Neural crest cell (in vitro differentiated cells): Measurements from ENCODE around the gene ARMC8. TPM values are rescaled to one million over a fixed set of nuclear protein-coding genes. Genes with fewer than 3 reads are reported as not detected.

Experiments
- DNase-seq: peaks from one replicate; pipeline ENCODE4 v3.0.0; 2021; ENCODE audit warnings: low read depth, mixed read lengths, low spot score
- H3K27ac Mint-ChIP-seq: one replicate; pipeline ENCODE4 v1.8.0; 2021; ENCODE audit warnings: mild to moderate bottlenecking, mixed read lengths; ENCODE audit not compliant: unreplicated experiment
- H3K27me3 Mint-ChIP-seq: 2 replicates; pipeline ENCODE4 v1.8.0; 2021; ENCODE audit warnings: low read depth, mild to moderate bottlenecking, mixed read lengths
- H3K36me3 Mint-ChIP-seq: 2 replicates; pipeline ENCODE4 v1.8.0; 2021; ENCODE audit warnings: low read depth, mild to moderate bottlenecking, mixed read lengths
- H3K4me1 Mint-ChIP-seq: 2 replicates; pipeline ENCODE4 v1.8.0; 2021; ENCODE audit warnings: mixed read lengths
- H3K4me3 Mint-ChIP-seq: one replicate; pipeline ENCODE4 v1.8.0; 2021; ENCODE audit warnings: mild to moderate bottlenecking, mixed read lengths
- H3K9me3 Mint-ChIP-seq: 2 replicates; pipeline ENCODE4 v1.8.0; 2021; ENCODE audit warnings: mixed read lengths
- CTCF ChIP-seq: fragments of 200-600 bp; sonication (generic); conservative IDR thresholded peaks from 2 replicates; pipeline ENCODE4 v1.5.0; 2021; ENCODE audit warnings: antibody characterized with exemption, mild to moderate bottlenecking
- total RNA-seq: library from RNA; stranded (reverse); gene quantifications from 2 replicates; pipeline ENCODE4 v1.2.1, GENCODE V29; 2021

ARMC8 gene
- total RNA-seq, 1 donor from 2014 or later: 40.0 TPM

GRCh38 chr3:138332472-138333073, 145.5 kb downstream of the ARMC8 start:
- Mint-ChIP-seq H3K27ac (no peak overlapping the region), H3K9me3 (no peaks in the 10 kb centered on the region), H3K27me3 (peaks cover 19% of the 10 kb centered on the region), H3K36me3 (no peaks in the 10 kb centered on the region), H3K4me1 (peaks cover 16% of the 10 kb centered on the region), H3K4me3 (peak overlapping the region; percentile 71)
- TF ChIP-seq CTCF: peak; percentile 72
- no peak for DNase-seq

GRCh38 chr3:138334608-138335007, 147.5 kb downstream of the ARMC8 start:
- no peak overlapping the region for H3K27ac Mint-ChIP-seq
- no peaks in the 10 kb centered on the region for H3K36me3 Mint-ChIP-seq
- peaks cover 6% of the 10 kb centered on the region for H3K4me1 Mint-ChIP-seq
- no peaks in the 10 kb centered on the region for H3K9me3 Mint-ChIP-seq
- H3K4me3 Mint-ChIP-seq: no peak overlapping the region
- no peak for DNase-seq
- no peak for TF ChIP-seq CTCF
- peaks cover 10% of the 10 kb centered on the region for H3K27me3 Mint-ChIP-seq

GRCh38 chr3:138336454-138336999, 149.4 kb downstream of the ARMC8 start:
- Mint-ChIP-seq H3K9me3 (no peaks in the 10 kb centered on the region), H3K4me3 (no peak overlapping the region), H3K27ac (no peak overlapping the region), H3K4me1 (no peaks in the 10 kb centered on the region), H3K36me3 (no peaks in the 10 kb centered on the region), H3K27me3 (peaks cover 6% of the 10 kb centered on the region)
- TF ChIP-seq CTCF: no peak
- DNase-seq: no peak

- H3K27me3 Mint-ChIP-seq: peaks cover 2% of the 10 kb centered on the region
- no peaks in the 10 kb centered on the region for H3K36me3 Mint-ChIP-seq
- H3K27ac Mint-ChIP-seq: no peak overlapping the region
- no peaks in the 10 kb centered on the region for H3K4me1 Mint-ChIP-seq
- DNase-seq: no peak
- H3K4me3 Mint-ChIP-seq: no peak overlapping the region
- TF ChIP-seq CTCF: no peak
- H3K9me3 Mint-ChIP-seq: no peaks in the 10 kb centered on the region
These were observed 151.1 kb downstream of the ARMC8 start for GRCh38 chr3:138338244-138338643.

GRCh38 chr3:138338811-138339210, 151.7 kb downstream of the ARMC8 start:
- Mint-ChIP-seq H3K27ac (no peak overlapping the region), H3K9me3 (no peaks in the 10 kb centered on the region), H3K27me3 (peaks cover 2% of the 10 kb centered on the region), H3K4me1 (no peaks in the 10 kb centered on the region), H3K4me3 (no peak overlapping the region), H3K36me3 (no peaks in the 10 kb centered on the region)
- no peak for DNase-seq
- TF ChIP-seq CTCF: no peak
